Measurements from ENCODE around the gene SLC1A6.

DNA sequence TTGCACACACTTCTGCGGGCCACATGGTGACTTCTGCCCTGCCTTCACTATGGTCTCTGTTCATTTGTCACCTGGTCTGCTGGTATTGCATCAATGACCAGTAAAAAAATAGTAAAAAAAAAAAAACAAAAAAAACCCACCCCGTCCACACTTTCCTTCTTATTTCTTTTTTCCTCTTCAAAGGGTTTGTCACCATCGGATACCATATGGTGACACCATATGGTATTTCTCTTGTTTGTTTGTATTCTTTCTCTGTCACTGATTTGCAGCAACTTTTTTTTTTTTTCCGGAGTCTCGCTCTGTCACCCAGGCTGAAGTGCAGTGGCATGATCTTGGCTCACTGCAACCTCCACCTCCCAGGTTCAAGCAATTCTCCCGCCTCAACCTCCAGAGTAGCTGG, 64.5 kb downstream of the SLC1A6 start:
- TF ChIP-seq GATA3 (IDR thresholded peaks at IDR 0.05; ENCODE audit: low read depth, low read length) (no peak), GATA2 (IDR thresholded peaks at IDR 0.05; ENCODE audit: low read depth, low read length) (no peak)

Measured in SH-SY5Y (cell line).